Loucy (cell line): Measurements from ENCODE around the gene DOCK9.

ENCODE experiments used
- CTCF ChIP-seq: fragments of 200-600 bp; sonication (generic); conservative IDR thresholded peaks from 2 replicates; pipeline ENCODE4 v1.5.1; 2014; ENCODE audit warnings: mild to moderate bottlenecking, antibody characterized with exemption, low read length
- EZH2phosphoT487 ChIP-seq: fragments of 200-600 bp; IDR thresholded peaks from 2 replicates; pipeline ENCODE4 v1.6.1; 2018; ENCODE audit warnings: antibody characterized with exemption, mild to moderate bottlenecking, moderate library complexity, borderline replicate concordance

GRCh38 chr13:98974053-98974452, 3.8 kb downstream of the DOCK9 start:
- TF ChIP-seq CTCF (no peak), EZH2phosphoT487 (no peak)
